Aorta (tissue), 5 donors: ENCODE data around the gene CATSPER3. TPM values are rescaled to one million over a fixed set of nuclear protein-coding genes. Genes with fewer than 3 reads are reported as not detected.

Experiments used
- ATAC-seq: fragments of 200-7000 bp; cut with Tn5 transposase; one replicate; pipeline ENCODE4 v1.9.1; 2022; ENCODE audit warnings: moderate library complexity; ENCODE audit not compliant: low FRiP score
- DNase-seq, 2 donors: peaks; one replicate each; pipeline ENCODE4 v3.0.0-alpha.2; 2020
- H3K27ac ChIP-seq, 2 donors: one replicate each; pipeline ENCODE4 v1.5.1; 2013; ENCODE audit warnings: low read length in 2 of 2, mild to moderate bottlenecking in 2 of 2, moderate library complexity in 2 of 2, control low read depth in 1 of 2, inconsistent platforms in 1 of 2, low read depth in 1 of 2
- H3K27me3 ChIP-seq, 2 donors: one replicate each; pipeline ENCODE4 v1.6.1; 2013; ENCODE audit warnings: control low read depth in 1 of 2, low read length in 1 of 2, mild to moderate bottlenecking in 1 of 2, moderate library complexity in 1 of 2; ENCODE audit not compliant: insufficient read depth in 2 of 2, control insufficient read depth in 1 of 2
- H3K36me3 ChIP-seq, 2 donors: one replicate each; pipeline ENCODE4 v1.6.1; 2013; ENCODE audit warnings: control low read depth in 1 of 2, low read length in 1 of 2, mild to moderate bottlenecking in 1 of 2; ENCODE audit not compliant: insufficient read depth in 2 of 2, control insufficient read depth in 1 of 2
- H3K4me1 ChIP-seq, 2 donors: one replicate each; pipeline ENCODE4 v1.6.1; 2013; ENCODE audit warnings: low read length in 2 of 2, control low read depth in 1 of 2, mild to moderate bottlenecking in 1 of 2, moderate library complexity in 1 of 2; ENCODE audit not compliant: insufficient read depth in 2 of 2, control insufficient read depth in 1 of 2
- H3K4me3 ChIP-seq, 2 donors: one replicate each; pipeline ENCODE4 v1.5.1; 2013; ENCODE audit warnings: low read length in 2 of 2, control low read depth in 1 of 2, mild to moderate bottlenecking in 1 of 2
- H3K9me3 ChIP-seq: one replicate; pipeline ENCODE4 v1.6.1; 2013; ENCODE audit warnings: mild to moderate bottlenecking, low read length; ENCODE audit not compliant: control insufficient read depth
- WGBS, 2 donors: extraction: QIAGEN DNeasy Blood & Tissue Kit; methylation state at CpG; one replicate each; pipeline ENCODE4 v1.1.7; 2013; 5-methylcytosine and 5-hydroxymethylcytosine counted together
- intact Hi-C, 2 donors: fragments of 100-400 bp; cut with DNase I; formaldehyde crosslinking; loops; one replicate each; pipeline versions ENCODE4 v1.14.2 to v1.15.0; 2022
- polyA plus RNA-seq, 2 donors: library from polyadenylated mRNA; stranded (reverse); fragments of 200-250 nt; gene quantifications; one replicate each; pipeline ENCODE4 v1.2.3, GENCODE V29; 2013
- total RNA-seq, 2 donors: library from RNA; stranded (reverse); fragmentation: NEBNext Ultra II Directional; extraction: Animal tissue kit (Norgen Biotek cat#: 25700); gene quantifications; one replicate each; pipeline ENCODE4 v1.2.1, GENCODE V29; 2021
- donor health status: healthy with polysubstance abuse.
- donor health status: Bipolar disorder and iron deficiency.
- donor health status: DM: no; HTN: no; CAD: no.
- donor health status: DM: no; HTN: no; CAD: no.
- donor health status: DM: yes; HTN: yes; CAD: no.

The CATSPER3 gene
- total and polyA plus RNA-seq, 4 donors: 0.29 to 1.3 (median 0.63) TPM

DNA sequence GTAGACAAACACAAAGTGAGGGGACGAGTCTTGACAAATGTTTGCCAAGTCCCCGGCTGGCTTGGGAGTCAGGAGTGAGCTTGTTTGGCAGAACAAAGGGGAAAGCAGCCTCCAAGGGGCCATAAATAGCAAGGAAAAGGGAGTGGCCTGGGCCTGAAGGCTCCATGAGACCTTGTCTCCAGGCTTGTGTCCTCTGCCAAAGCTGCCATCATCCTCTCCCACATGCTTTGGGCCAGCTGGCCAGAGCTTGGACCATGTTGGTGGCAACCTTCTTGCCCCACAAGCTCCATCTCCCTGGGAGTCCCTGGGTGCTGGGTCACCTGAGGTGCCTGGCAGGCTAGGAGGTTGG is 79.6 kb downstream of the CATSPER3 start:
- no peaks in the 10 kb centered on the region for H3K9me3 ChIP-seq
- no peak overlapping the region for H3K4me3 ChIP-seq
- intact Hi-C loops: loop anchor here in 1 of 2 donors (10.0 kb wide), 1 partner anchor 287 kb away; no protein-coding TSS in a partner anchor
- no peaks in the 10 kb centered on the region for H3K36me3 ChIP-seq
- 0 to 6% methylated on average over 2 of the region's 2 CpGs for WGBS, 2 donors
- H3K27me3 ChIP-seq: no peaks in the 10 kb centered on the region
- DNase-seq (peak in 1 of 2 donors; percentile 33), ATAC-seq (no peak)
- H3K27ac ChIP-seq: no peak overlapping the region
- no peaks in the 10 kb centered on the region for H3K4me1 ChIP-seq

DNA sequence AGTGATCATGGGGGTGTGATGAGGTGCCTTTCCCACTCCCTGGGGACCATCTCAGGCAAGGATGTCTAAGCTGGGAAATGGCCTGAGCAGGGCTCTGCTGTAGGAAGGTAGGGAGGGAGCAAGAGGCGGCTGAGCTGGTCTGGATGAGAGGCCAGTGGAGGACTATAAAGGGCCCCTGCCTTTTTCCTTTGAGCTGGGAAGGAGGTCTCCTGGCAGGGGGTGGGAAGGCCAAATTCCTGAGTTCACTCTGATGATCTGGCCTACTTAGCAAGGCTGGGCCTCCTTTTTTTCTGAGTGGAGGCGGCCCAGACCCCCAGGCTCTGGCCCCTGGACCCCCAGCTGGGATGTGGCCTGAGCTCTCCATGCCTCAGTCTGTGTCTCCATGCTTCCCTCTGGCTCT is 80.6 kb downstream of the CATSPER3 start:
- Histone ChIP-seq H3K4me3 (no peak overlapping the region), H3K27me3 (no peaks in the 10 kb centered on the region), H3K4me1 (no peaks in the 10 kb centered on the region), H3K36me3 (no peaks in the 10 kb centered on the region), H3K9me3 (no peaks in the 10 kb centered on the region), H3K27ac (no peak overlapping the region)
- ATAC-seq: no peak
- WGBS, 2 donors: 98 to 100% methylated on average over 2 of the region's 2 CpGs
- intact Hi-C loops: loop anchor here in 1 of 2 donors (10.0 kb wide), 1 partner anchor 287 kb away; no protein-coding TSS in a partner anchor
- no peak for DNase-seq

GRCh38 chr5:135048930-135049329 is 81.2 kb downstream of the CATSPER3 start:
- H3K27me3 ChIP-seq: no peaks in the 10 kb centered on the region
- WGBS, 2 donors: 0 to 47% methylated on average over 1 of the region's 1 CpG
- no peaks in the 10 kb centered on the region for H3K4me1 ChIP-seq
- H3K27ac ChIP-seq: no peak overlapping the region
- DNase-seq: no peak
- no peaks in the 10 kb centered on the region for H3K36me3 ChIP-seq
- no peak overlapping the region for H3K4me3 ChIP-seq
- intact Hi-C loops: loop anchor here in 1 of 2 donors (10.0 kb wide), 1 partner anchor 286 kb away; no protein-coding TSS in a partner anchor
- no peaks in the 10 kb centered on the region for H3K9me3 ChIP-seq
- no peak for ATAC-seq

- 10 to 21% methylated on average over 40 to 45 of the region's 45 CpGs for WGBS, 2 donors
- ATAC-seq (no peak), DNase-seq (no peak)
- no peak overlapping the region for H3K4me3 ChIP-seq
- intact Hi-C loops: no loop called here
- no peaks in the 10 kb centered on the region for H3K9me3 ChIP-seq
- H3K27me3 ChIP-seq: no peaks in the 10 kb centered on the region
- H3K36me3 ChIP-seq: no peaks in the 10 kb centered on the region
- peaks cover 0 to under 1% of the 10 kb centered on the region in 2 donors for H3K4me1 ChIP-seq
- H3K27ac ChIP-seq: no peak overlapping the region
Observed at GRCh38 chr5:135050244-135050767, 82.6 kb downstream of the CATSPER3 start.

DNA sequence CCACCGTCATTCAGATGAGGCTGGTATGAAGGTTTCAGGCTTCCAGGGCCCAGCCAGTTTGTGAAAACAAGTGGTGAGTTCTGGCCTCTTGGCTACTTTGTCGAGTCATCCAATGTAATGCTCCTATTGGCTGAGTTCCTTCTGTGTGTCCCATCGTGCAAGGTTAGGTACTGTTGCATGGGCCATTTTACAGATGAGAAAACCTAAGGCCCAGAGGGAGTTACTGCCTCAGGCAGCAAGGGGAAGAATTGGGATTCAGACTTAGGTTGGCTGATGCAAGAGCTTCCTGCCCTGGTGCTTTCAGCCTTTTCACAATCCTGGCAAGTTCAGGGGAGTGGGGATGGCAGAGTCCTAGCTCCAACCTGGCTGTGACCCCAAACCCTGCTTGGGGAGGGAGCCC is 83.7 kb downstream of the CATSPER3 start:
- DNase-seq (no peak), ATAC-seq (no peak)
- Histone ChIP-seq H3K9me3 (no peaks in the 10 kb centered on the region), H3K27ac (no peak overlapping the region), H3K4me3 (no peak overlapping the region), H3K4me1 (peaks cover 0 to 3% of the 10 kb centered on the region in 2 donors), H3K27me3 (no peaks in the 10 kb centered on the region), H3K36me3 (no peaks in the 10 kb centered on the region)
- intact Hi-C loops: no loop called here
- 35 to 58% methylated on average over 3 of the region's 3 CpGs for WGBS, 2 donors

DNA sequence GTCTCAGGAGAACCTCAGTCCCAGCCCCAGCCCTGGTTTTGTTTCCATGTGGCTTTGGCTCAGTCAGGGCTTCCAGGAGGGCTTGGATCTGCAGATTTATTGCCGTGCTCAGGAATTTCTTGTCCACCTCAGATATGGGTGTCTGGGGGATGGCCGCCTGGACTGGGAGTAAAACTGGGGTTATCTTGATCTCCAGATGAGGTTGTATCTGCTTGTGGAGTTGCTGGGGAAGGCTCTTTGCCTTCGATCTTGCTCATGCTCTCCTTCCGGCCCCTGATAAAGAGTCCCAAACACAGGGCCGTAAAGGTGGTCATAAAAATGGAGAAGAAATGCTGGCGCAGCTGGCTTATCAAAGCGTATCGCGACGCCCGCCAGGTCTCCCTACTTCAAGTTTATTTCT is 84.2 kb downstream of the CATSPER3 start:
- H3K4me1 ChIP-seq: peaks cover 0 to 3% of the 10 kb centered on the region in 2 donors
- H3K27me3 ChIP-seq: no peaks in the 10 kb centered on the region
- no peaks in the 10 kb centered on the region for H3K36me3 ChIP-seq
- H3K27ac ChIP-seq: no peak overlapping the region
- H3K4me3 ChIP-seq: no peak overlapping the region
- 84 to 89% methylated on average over 11 of the region's 11 CpGs for WGBS, 2 donors
- H3K9me3 ChIP-seq: no peaks in the 10 kb centered on the region
- intact Hi-C loops: no loop called here
- no peak for ATAC-seq
- no peak for DNase-seq

GRCh38 chr5:135052511-135053145 is 84.9 kb downstream of the CATSPER3 start:
- Histone ChIP-seq H3K4me1 (peaks cover 0 to 3% of the 10 kb centered on the region in 2 donors), H3K27ac (no peak overlapping the region), H3K27me3 (no peaks in the 10 kb centered on the region), H3K9me3 (no peaks in the 10 kb centered on the region), H3K4me3 (no peak overlapping the region), H3K36me3 (no peaks in the 10 kb centered on the region)
- ATAC-seq: no peak
- 80 to 82% methylated on average over 6 of the region's 6 CpGs for WGBS, 2 donors
- intact Hi-C loops: no loop called here
- DNase-seq: peak in 1 of 2 donors; percentile 17

- no peak overlapping the region for H3K27ac ChIP-seq
- DNase-seq (peak in 1 of 2 donors; percentile 20), ATAC-seq (no peak)
- H3K4me1 ChIP-seq: peaks cover 0 to 3% of the 10 kb centered on the region in 2 donors
- H3K9me3 ChIP-seq: no peaks in the 10 kb centered on the region
- H3K27me3 ChIP-seq: no peaks in the 10 kb centered on the region
- no peaks in the 10 kb centered on the region for H3K36me3 ChIP-seq
- H3K4me3 ChIP-seq: no peak overlapping the region
- intact Hi-C loops: no loop called here
- 85 to 89% methylated on average over 3 of the region's 3 CpGs for WGBS, 2 donors
Observed at GRCh38 chr5:135053278-135053677, 85.6 kb downstream of the CATSPER3 start.

GRCh38 chr5:135053989-135054388 is 86.3 kb downstream of the CATSPER3 start:
- H3K4me3 ChIP-seq: no peak overlapping the region
- WGBS, 2 donors: 81 to 87% methylated on average over 8 of the region's 8 CpGs
- H3K27ac ChIP-seq: no peak overlapping the region
- DNase-seq: no peak
- no peak for ATAC-seq
- intact Hi-C loops: no loop called here
- no peaks in the 10 kb centered on the region for H3K9me3 ChIP-seq
- no peaks in the 10 kb centered on the region for H3K36me3 ChIP-seq
- H3K27me3 ChIP-seq: no peaks in the 10 kb centered on the region
- H3K4me1 ChIP-seq: peaks cover 0 to 3% of the 10 kb centered on the region in 2 donors
